ENCODE measurements around the gene IQCE. TPM values are rescaled to one million over a fixed set of nuclear protein-coding genes. Genes with fewer than 3 reads are reported as not detected.

Gene IQCE
- total and polyA plus RNA-seq, 3 donors from 2014 or later = 57.9 to 139 (median 86.4) TPM

DNA sequence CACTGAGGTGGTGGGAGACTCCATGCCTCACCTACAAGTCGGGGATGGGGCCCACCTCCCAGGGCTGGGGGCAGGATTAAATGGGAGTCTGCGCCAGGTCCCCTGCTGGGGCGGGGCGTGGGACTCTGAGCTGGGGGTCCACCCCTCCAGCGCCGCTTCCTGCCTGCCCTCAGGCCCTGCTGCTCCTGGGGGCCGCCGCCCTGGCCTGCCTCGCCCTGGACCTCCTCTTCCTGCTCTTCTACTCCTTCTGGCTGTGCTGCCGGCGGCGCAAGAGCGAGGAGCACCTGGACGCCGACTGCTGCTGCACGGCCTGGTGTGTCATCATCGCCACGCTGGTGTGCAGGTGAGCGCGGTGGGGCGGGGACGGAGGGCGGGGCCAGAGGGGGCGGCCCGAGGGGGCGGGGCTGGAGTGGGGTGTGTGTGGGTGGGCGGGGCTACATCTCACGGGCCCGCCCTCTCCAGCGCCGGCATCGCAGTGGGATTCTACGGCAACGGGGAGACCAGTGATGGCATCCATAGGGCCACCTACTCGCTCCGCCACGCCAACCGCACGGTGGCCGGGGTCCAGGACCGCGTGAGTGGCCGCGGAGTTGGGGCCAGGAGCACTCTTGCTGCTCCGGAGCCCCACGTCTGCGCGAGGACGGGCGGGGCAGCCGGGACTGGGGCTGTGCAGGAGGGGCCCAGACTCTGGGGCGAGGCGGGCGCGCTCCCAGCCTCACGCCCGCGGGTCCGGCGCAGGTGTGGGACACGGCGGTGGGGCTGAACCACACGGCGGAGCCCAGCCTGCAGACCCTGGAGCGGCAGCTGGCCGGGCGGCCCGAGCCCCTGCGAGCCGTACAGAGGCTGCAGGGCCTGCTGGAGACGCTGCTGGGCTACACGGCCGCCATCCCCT lies 88.1 kb downstream of the IQCE start:
- Histone ChIP-seq H3K36me3 (ENCODE audit: low read depth, missing control alignments) (no peaks in the 10 kb centered on the region), H3K4me1 (peaks cover under 1% of the 10 kb centered on the region), H3K27ac (no peak overlapping the region), H3K27me3 (no peaks in the 10 kb centered on the region), H3K9me3 (no peaks in the 10 kb centered on the region), H3K4me3 (peak overlapping the region in 1 of 2 donors; percentile 47)
- WGBS, 2 donors = 63 to 70% methylated on average over 22 to 63 of the region's 73 CpGs
- TF ChIP-seq POLR2A (IDR thresholded peaks at IDR 0.05) = no peak
- TF ChIP-seq, protein P1, sequence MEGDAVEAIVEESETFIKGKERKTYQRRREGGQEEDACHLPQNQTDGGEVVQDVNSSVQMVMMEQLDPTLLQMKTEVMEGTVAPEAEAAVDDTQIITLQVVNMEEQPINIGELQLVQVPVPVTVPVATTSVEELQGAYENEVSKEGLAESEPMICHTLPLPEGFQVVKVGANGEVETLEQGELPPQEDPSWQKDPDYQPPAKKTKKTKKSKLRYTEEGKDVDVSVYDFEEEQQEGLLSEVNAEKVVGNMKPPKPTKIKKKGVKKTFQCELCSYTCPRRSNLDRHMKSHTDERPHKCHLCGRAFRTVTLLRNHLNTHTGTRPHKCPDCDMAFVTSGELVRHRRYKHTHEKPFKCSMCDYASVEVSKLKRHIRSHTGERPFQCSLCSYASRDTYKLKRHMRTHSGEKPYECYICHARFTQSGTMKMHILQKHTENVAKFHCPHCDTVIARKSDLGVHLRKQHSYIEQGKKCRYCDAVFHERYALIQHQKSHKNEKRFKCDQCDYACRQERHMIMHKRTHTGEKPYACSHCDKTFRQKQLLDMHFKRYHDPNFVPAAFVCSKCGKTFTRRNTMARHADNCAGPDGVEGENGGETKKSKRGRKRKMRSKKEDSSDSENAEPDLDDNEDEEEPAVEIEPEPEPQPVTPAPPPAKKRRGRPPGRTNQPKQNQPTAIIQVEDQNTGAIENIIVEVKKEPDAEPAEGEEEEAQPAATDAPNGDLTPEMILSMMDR (IDR thresholded peaks at IDR 0.05) = no peak
- intact Hi-C loops (cut with DNase I; ENCODE audit: low total_unique reads) = no loop called here
- DNase-seq = peak; percentile 54

GRCh38 chr7:2647594-2648172 lies 88.9 kb downstream of the IQCE start:
- Histone ChIP-seq H3K27me3 (no peaks in the 10 kb centered on the region), H3K4me1 (no peaks in the 10 kb centered on the region), H3K36me3 (ENCODE audit: low read depth, missing control alignments) (no peaks in the 10 kb centered on the region), H3K27ac (no peak overlapping the region), H3K9me3 (no peaks in the 10 kb centered on the region), H3K4me3 (peak overlapping the region in 1 of 2 donors; percentile 47)
- WGBS, 2 donors = 89 to 90% methylated on average over 9 to 15 of the region's 15 CpGs
- DNase-seq = no peak
- intact Hi-C loops (cut with DNase I; ENCODE audit: low total_unique reads) = no loop called here
- TF ChIP-seq POLR2A (IDR thresholded peaks at IDR 0.05) = no peak
- TF ChIP-seq, protein P1 (IDR thresholded peaks at IDR 0.05) = no peak

DNA sequence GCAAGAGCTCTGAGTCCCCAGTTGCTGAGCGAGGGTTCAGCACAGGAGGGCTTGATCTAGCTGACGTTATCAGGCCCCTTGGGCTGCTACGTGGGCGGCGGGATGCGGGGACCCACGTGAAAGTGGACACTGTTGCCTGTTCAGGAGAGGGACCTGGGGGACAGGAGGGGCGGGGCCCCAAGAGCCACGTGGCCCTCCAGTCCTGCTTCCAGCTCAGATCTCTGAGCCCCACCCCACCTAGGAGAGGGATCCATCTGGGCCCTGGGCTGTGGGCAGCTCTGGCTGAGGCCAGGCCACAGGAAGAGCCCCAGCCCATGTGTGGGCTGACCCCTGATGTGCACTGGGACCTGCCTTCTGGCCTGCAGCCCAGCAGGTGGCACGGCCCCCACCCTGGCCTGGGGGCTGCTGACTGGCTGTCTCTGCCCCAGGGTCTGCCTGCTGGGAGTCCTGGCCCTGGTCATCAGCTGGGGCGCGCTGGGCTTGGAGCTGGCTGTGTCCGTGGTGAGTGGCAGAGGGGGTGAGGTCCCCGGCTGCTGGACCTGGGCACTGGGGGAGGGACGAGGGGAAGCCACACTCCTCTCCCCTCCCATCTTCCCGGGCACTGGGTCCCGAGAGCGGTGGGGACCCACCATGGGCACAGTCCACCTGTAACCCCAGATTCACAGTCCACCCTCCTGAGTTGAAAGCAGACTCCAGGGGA lies 90.5 kb downstream of the IQCE start:
- WGBS, 2 donors = 81 to 86% methylated on average over 12 to 18 of the region's 18 CpGs
- Histone ChIP-seq H3K36me3 (ENCODE audit: low read depth, missing control alignments) (no peaks in the 10 kb centered on the region), H3K9me3 (no peaks in the 10 kb centered on the region), H3K27me3 (no peaks in the 10 kb centered on the region), H3K4me1 (no peaks in the 10 kb centered on the region), H3K27ac (no peak overlapping the region), H3K4me3 (no peak overlapping the region)
- no peak for TF ChIP-seq POLR2A (IDR thresholded peaks at IDR 0.05)
- TF ChIP-seq, protein P1 (IDR thresholded peaks at IDR 0.05) = no peak
- intact Hi-C loops (cut with DNase I; ENCODE audit: low total_unique reads) = no loop called here
- no peak for DNase-seq

DNA sequence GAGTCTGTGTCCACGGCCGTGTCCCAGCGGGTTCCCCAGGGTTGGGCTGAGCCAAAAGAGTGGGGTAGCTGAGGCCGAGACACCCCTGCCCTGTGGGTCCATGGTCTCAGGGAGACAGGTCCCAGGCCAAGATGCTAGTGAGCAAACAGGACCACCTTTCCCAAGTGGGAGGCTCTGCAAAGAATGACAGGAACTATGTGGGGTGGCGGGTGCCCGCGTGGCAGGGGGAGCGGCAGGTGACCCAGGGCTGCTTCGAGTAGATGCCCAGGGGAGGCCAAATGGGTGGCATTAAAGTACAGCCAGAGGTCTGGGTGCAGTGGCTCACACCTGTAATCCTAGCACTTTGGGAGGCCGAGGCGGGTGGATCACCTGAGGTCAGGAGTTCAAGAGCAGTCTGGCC lies 91.2 kb downstream of the IQCE start:
- intact Hi-C loops (cut with DNase I; ENCODE audit: low total_unique reads) = no loop called here
- H3K27ac ChIP-seq = no peak overlapping the region
- TF ChIP-seq, protein P1 (IDR thresholded peaks at IDR 0.05) = no peak
- TF ChIP-seq POLR2A (IDR thresholded peaks at IDR 0.05) = no peak

More for the DNA sequence above, 91.2 kb downstream of the IQCE start:
- Histone ChIP-seq H3K36me3 (ENCODE audit: low read depth, missing control alignments) (no peaks in the 10 kb centered on the region), H3K27me3 (no peaks in the 10 kb centered on the region), H3K4me1 (no peaks in the 10 kb centered on the region), H3K4me3 (no peak overlapping the region), H3K9me3 (no peaks in the 10 kb centered on the region)
- no peak for DNase-seq
- 93 to 96% methylated on average over 11 of the region's 11 CpGs for WGBS, 2 donors
